Skeletal muscle satellite cell (primary cell): ENCODE data around the gene CRYBG3. TPM values are rescaled to one million over a fixed set of nuclear protein-coding genes. Genes with fewer than 3 reads are reported as not detected.
A peak's percentile ranks its signal among the peaks of the same experiment; 100 is the strongest.

Source experiments
- H3K27me3 ChIP-seq: 2 replicates; pipeline ENCODE4 v1.7.0; 2013; ENCODE audit warnings: low read length; ENCODE audit not compliant: control insufficient read depth, insufficient read depth
- H3K36me3 ChIP-seq: 2 replicates; pipeline ENCODE4 v1.7.0; 2013; ENCODE audit warnings: mild to moderate bottlenecking, control low read depth, low read length; ENCODE audit not compliant: insufficient read depth
- H3K4me1 ChIP-seq: 2 replicates; pipeline ENCODE4 v1.7.0; 2013; ENCODE audit warnings: low read length; ENCODE audit not compliant: control insufficient read depth, insufficient read depth
- H3K4me2 ChIP-seq: 2 replicates; pipeline ENCODE4 v1.7.0; 2013; ENCODE audit warnings: mild to moderate bottlenecking, low read length
- H3K4me3 ChIP-seq: 2 replicates; pipeline ENCODE4 v1.7.0; 2013; ENCODE audit warnings: low read length
- H3K9ac ChIP-seq: 2 replicates; pipeline ENCODE4 v1.7.0; 2013; ENCODE audit warnings: mild to moderate bottlenecking, low read depth, low read length, moderate library complexity
- H3K9me3 ChIP-seq: replicated peaks from 2 replicates; pipeline ENCODE4 v1.7.0; 2013; ENCODE audit warnings: mild to moderate bottlenecking, control low read depth, low read length
- total RNA-seq: library from RNA; depleted of rRNA; stranded (reverse); fragments of >200 nt; gene quantifications from 2 replicates; pipeline ENCODE4 v1.2.3, GENCODE V29; 2012; rRNA removed

CRYBG3 gene
- total RNA-seq, result 19.2 and 19.3 TPM in 2 replicates

DNA sequence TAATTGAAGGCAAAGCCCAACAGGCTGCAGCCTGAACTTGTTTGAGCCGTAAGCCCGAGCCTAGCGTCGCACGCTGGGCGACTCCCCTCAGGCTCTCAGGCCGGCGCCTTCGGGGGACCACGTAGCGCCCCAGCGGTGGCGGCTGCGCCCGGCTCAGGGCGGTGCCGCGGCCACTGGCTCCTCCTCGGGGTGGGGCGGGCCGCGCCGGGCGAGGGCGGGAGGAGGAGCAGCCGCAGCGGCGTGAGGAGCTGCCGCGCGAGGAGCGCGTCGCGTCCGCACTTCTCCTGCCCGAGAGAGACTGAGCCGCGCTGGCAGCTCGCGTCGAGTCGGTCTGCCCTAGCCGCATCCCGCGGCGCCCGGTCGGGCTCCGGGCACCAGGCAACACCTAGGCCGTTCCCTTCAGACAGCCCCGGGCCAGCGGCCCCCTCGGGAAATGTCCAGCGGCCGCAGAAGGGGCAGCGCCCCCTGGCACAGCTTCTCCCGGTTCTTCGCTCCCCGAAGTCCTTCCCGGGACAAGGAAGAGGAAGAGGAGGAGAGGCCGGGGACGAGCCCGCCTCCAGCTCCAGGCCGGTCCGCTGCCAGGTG, at the start of gene CRYBG3:
TSS of gene CRYBG3 (plus strand) at position 238 of the 585 bp plus-strand sequence. CDS start at position 434, 196 bp downstream.
- Histone ChIP-seq H3K9ac (peak within 1 kb of the TSS; percentile 86), H3K4me1 (peaks cover 16% of the 10 kb centered on the region), H3K27me3 (no peaks in the 10 kb centered on the region), H3K4me2 (peak within 1 kb of the TSS; percentile 98), H3K9me3 (no peaks in the 10 kb centered on the region), H3K4me3 (peak within 1 kb of the TSS; percentile 82), H3K36me3 (no peaks in the 10 kb centered on the region)

DNA sequence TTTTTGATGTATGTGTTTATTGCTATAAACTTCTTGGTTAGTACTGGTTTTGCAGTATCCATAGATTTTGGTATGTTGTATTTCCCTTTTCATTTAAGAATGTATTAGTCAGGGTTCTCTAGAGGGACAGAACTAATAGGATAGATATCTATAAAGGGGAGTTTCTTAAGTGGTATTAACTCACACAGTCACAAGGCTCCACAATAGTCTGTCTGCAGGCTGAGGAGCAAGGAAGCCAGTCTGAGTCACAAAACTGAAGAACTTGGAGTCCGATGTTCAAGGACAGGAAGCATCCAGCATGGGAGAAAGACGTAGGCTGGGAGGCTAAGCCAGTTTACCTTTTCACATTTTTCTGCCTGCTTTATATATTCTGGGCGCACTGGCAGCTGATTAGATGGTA, 48.9 kb upstream of the CRYBG3 start:
- H3K4me3 ChIP-seq, result no peak overlapping the region
- H3K27me3 ChIP-seq, result no peaks in the 10 kb centered on the region
- no peak overlapping the region for H3K9ac ChIP-seq
- H3K4me1 ChIP-seq, result no peaks in the 10 kb centered on the region
- no peaks in the 10 kb centered on the region for H3K9me3 ChIP-seq
- no peak overlapping the region for H3K4me2 ChIP-seq
- H3K36me3 ChIP-seq, result no peaks in the 10 kb centered on the region

DNA sequence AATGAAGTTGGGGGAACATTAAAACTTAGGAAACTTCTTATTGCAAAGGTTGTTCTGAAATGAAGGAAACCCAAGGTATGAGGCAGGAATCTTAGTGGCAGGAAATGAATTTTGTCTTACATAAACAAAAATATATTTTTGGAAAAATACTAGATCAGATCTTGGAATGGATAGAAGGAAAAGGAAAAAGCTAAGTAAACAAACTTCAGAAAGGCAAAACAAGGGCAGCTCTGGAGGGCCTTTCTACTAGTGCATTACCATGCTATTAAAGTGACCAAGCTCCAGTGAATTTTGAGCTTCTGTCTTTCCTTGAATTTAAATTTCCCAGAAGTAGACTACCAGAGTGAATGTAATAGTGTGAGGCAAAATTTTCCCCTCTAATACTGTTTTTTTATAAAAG, 43.7 kb upstream of the CRYBG3 start:
- Histone ChIP-seq H3K4me2 (no peak overlapping the region), H3K4me1 (no peaks in the 10 kb centered on the region), H3K4me3 (no peak overlapping the region), H3K36me3 (no peaks in the 10 kb centered on the region), H3K27me3 (no peaks in the 10 kb centered on the region), H3K9me3 (no peaks in the 10 kb centered on the region), H3K9ac (no peak overlapping the region)

DNA sequence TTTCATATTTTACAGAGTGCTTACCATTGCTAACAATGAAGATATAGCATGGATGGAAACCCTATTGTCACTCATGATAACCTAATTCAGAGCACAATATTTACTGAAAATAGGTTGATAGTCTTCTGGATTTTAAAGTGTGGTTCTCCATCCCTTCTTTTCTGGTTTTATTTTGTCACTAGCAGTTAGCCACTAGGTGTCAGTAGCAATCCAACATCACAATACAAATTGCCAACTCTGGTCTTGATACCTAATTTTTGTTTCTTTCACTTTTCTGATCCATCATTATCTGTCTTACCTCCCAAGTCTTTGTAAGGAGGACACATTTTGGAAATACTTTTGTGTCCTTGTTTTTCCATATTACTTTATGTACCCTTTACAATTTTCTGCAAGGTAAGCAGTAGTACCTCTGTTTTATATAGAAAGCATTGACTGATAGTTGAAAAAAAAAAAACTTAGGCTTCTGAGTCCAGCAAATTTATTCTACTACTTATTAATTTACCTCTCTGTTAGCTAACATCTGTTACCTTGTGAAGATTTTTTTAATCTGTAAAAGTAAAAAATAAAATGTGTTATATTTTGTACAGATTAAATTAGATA, 28.3 kb upstream of the CRYBG3 start:
- Histone ChIP-seq H3K27me3 (no peaks in the 10 kb centered on the region), H3K4me2 (no peak overlapping the region), H3K9ac (no peak overlapping the region), H3K9me3 (no peaks in the 10 kb centered on the region), H3K36me3 (no peaks in the 10 kb centered on the region), H3K4me3 (no peak overlapping the region), H3K4me1 (no peaks in the 10 kb centered on the region)

DNA sequence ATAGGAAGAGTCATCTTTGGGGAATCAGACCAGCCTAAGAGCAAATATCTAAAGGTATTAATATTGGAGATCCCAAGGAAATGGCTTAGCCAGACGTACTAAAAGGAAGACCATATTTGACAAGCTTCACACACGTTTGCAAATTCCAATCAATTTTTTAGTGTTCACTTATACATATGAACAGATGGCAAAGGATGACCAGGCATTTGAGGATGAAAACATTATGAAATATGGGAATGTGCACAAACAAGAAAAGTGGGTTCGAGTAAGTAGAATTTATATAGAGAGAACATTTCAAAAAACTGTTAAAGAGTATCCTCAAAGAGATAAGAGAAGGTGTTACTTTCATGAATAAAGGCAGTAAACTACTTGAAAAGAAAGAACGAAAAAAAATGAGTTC, 25.9 kb upstream of the CRYBG3 start:
- Histone ChIP-seq H3K27me3 (no peaks in the 10 kb centered on the region), H3K4me2 (no peak overlapping the region), H3K4me3 (no peak overlapping the region), H3K9me3 (no peaks in the 10 kb centered on the region), H3K36me3 (peaks cover 3% of the 10 kb centered on the region), H3K4me1 (no peaks in the 10 kb centered on the region), H3K9ac (no peak overlapping the region)

DNA sequence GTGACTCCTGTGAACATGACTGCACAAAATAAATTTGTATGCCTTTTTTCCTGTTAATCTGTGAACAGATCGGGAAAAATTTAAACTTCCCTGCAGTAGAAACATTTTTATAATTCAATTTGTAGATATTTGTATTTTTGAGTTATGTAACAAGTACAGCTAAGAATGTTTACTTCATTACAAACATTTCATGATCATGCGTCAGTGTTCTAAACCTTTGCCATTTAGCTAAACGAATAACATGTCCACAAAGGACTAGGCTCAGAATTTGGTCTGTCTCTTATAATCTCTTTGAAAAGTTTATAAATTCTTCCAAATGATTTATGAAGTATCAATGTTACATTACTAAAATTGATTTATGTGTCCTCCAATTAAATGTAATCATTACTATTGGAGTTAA, 17.3 kb upstream of the CRYBG3 start:
- Histone ChIP-seq H3K4me3 (no peak overlapping the region), H3K4me1 (no peaks in the 10 kb centered on the region), H3K27me3 (no peaks in the 10 kb centered on the region)

DNA sequence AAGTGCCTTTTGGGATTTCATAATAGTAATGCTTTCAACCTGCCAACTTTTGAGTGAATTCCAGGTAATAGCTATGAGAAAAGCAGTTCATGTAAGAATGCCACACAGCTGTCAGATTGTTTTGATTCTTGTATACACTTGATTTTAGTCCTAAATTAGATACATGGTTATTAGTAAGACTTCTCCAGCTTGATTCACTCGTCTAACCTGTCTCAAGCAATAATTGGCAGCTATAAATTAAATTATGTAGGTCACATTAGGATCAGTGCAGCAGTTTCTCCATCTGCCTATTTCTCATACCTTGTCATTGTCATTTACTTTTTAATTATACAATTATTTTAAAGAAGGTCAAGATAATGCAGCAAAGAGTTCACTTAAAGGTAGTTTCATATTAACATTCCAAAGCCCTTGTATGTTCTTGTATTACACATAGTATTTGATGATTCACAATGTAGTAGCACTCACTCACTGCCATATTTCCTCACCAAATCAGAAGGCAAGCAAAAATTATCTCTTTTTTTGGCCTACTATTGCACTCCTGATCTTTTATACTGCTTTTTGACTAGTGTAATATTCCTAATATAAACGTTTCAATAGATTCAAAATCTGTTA, 10.9 kb upstream of the CRYBG3 start:
- H3K27me3 ChIP-seq, result no peaks in the 10 kb centered on the region
- H3K9me3 ChIP-seq, result no peaks in the 10 kb centered on the region
- H3K4me3 ChIP-seq, result no peak overlapping the region
- no peak overlapping the region for H3K4me2 ChIP-seq
- peaks cover 11% of the 10 kb centered on the region for H3K4me1 ChIP-seq
- no peaks in the 10 kb centered on the region for H3K36me3 ChIP-seq
- H3K9ac ChIP-seq, result no peak overlapping the region

More for the DNA sequence above, 17.3 kb upstream of the CRYBG3 start:
- peaks cover 4% of the 10 kb centered on the region for H3K36me3 ChIP-seq
- no peaks in the 10 kb centered on the region for H3K9me3 ChIP-seq
- H3K9ac ChIP-seq, result no peak overlapping the region
- no peak overlapping the region for H3K4me2 ChIP-seq

DNA sequence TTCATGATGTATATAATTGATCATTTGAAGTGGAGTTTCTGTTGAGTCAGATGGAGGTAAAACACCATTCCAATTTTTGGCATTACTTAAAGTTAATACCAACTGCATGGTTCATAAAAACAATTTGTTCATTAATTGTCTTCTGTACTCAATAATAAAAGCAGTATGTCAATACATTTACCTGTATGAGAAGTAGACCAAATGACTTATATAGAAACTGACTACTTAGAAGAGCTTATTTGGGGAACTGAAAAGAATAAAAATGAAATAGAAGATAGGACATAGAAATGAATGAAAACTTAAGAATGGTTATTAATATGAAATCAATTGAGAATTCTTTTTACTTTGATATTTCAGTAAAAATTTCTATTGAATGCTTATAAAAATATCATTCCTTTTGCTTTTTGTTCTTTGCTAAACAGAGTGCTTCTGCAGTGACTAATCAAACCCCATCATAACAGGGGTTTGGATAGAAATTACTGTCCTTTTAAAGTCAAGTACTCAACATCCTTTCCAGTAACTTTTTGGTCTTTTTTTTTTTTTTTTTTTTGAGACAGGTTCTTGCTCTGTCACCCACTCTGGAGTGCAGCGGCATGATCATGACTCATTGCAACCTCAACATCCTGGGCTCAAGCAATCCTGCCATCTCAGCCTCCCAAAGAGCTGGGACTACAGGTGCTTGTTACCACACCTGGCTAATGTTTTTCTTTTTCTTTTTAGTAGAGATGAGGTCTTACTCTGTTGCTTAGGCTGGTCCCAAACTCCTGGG, 6.5 kb upstream of the CRYBG3 start:
- Histone ChIP-seq H3K4me2 (no peak overlapping the region), H3K9ac (no peak overlapping the region), H3K9me3 (no peaks in the 10 kb centered on the region), H3K27me3 (no peaks in the 10 kb centered on the region), H3K4me3 (no peak overlapping the region), H3K4me1 (peaks cover 11% of the 10 kb centered on the region), H3K36me3 (no peaks in the 10 kb centered on the region)

DNA sequence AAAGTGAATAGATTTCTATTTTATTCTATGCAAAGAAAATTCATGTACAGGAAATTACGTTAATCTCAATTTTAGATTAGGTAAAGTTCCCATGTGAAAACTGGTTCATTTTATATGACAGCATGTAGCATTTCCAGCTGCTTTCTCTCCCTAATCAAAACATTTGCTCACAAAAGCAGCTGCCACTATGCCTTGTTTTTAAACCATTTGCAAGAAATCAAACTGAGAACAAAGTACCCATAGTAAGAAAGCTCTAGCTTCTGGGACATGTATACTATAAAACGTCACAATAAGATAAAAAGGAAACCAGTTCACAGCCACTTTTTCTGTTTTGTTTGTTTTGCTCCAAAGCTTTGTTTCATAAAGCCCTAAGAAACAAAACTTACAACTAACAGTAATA, 5.0 kb upstream of the CRYBG3 start:
- Histone ChIP-seq H3K4me1 (peaks cover 6% of the 10 kb centered on the region), H3K9me3 (no peaks in the 10 kb centered on the region), H3K4me2 (no peak overlapping the region), H3K9ac (no peak overlapping the region), H3K27me3 (no peaks in the 10 kb centered on the region), H3K4me3 (no peak overlapping the region), H3K36me3 (no peaks in the 10 kb centered on the region)

DNA sequence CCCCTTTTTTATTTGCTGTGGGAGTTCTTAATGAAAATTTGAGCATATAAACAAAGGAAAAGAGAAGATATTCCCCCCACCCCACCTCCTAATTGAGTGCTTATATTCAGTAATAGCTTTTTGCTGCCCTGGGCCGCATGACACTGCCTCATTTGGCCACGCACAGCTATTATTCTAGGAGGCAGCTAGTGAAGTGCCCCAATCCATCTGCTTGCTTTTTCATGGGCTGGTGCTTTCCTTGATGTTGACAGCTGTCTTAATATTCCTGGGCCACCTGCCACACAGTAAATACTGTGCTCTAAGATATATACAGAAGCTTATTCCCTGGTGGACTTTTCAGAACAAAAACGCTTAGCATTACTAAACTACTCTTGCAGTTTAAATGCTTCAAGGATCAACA, 3.8 kb upstream of the CRYBG3 start:
- Histone ChIP-seq H3K36me3 (no peaks in the 10 kb centered on the region), H3K4me2 (no peak overlapping the region), H3K9ac (no peak overlapping the region), H3K27me3 (no peaks in the 10 kb centered on the region), H3K9me3 (no peaks in the 10 kb centered on the region), H3K4me3 (no peak overlapping the region), H3K4me1 (peaks cover 6% of the 10 kb centered on the region)

DNA sequence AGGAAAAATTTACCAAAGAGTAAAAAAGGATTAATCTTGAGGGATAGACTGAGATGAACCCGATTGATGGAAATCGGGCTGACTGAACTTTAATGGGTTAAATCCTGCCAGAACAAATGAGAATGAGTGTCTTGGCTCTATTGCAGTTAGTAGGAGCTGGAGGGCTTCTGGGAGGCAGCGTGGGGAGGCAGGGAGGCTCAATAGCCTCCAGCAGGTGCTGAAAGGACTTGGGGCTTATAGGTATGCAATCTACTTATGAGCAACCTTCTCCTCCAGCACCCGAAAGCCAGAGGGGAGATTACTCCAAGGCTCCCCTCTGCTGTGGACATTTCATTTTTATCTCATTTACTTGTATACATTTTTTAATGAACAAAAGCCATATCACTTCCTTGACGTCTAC, 1.0 kb upstream of the CRYBG3 start:
- Histone ChIP-seq H3K4me2 (peak overlapping the region; percentile 98), H3K9me3 (no peaks in the 10 kb centered on the region), H3K4me1 (peaks cover 16% of the 10 kb centered on the region), H3K36me3 (no peaks in the 10 kb centered on the region), H3K9ac (peak overlapping the region; percentile 86), H3K27me3 (no peaks in the 10 kb centered on the region), H3K4me3 (peak overlapping the region; percentile 82)
